Measurements from ENCODE around the gene TNNI3. TPM values are rescaled to one million over a fixed set of nuclear protein-coding genes. Genes with fewer than 3 reads are reported as not detected.

Gene TNNI3
- total and polyA plus RNA-seq, 9 of the 15 experiments (the other 6 are each of a cell fraction or from before 2014, with no cell fraction given) = 4.7 to 158 (median 42.0) TPM

DNA sequence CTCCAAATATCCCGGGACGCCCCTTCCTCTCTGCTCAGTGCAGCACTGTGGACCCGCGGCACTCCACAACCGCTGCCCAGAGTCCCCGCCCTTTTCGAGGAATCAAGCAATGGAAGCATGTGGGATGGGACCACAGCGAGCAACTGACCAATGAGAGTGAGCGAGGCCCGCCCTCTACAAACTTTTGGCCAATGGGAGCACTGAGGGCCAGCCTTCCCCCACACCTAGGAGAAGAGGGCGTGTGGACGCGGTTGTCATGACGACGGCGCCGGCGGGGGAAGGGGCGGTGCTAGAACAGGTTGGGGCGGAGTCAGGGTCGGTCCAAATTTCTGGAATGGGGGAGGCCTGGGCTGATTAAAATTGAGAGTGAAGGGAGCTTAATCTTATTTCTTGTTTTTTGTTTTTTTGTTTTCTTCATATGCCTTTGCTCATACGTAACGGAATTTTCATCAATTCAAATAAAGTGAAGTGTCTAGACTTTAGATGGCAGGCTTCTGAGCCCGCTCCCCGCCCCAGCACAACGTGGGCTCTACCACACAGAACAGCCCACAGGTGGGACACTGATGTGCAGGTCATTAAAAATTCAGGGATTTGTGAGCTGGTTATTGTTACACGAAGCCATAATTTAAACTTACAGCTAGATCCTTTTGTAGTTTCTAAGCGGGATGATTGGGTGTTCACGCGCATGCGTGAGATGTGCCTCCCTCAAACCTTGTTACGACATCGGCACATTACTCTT, 9.2 kb upstream of the TNNI3 start, which contains the start of gene DNAAF3 (continued):
- TF ChIP-seq FOXP1 (CRISPR knock-in tag; IDR thresholded peaks at IDR 0.05) (no peak), ZNF3 (CRISPR knock-in tag; IDR thresholded peaks at IDR 0.05) (no peak), ASH1L (IDR thresholded peaks at IDR 0.05; ENCODE audit: borderline replicate concordance, low read depth, partially characterized antibody) (peak; percentile 94), EP300 (IDR thresholded peaks at IDR 0.05; ENCODE audit: low read length) (no peak), MTF1 (CRISPR knock-in tag; IDR thresholded peaks at IDR 0.05; ENCODE audit: borderline replicate concordance) (no peak), SRSF9 (IDR thresholded peaks at IDR 0.05; ENCODE audit: borderline replicate concordance, low read depth, low read length) (no peak), KHSRP (IDR thresholded peaks at IDR 0.05) (no peak), TCF7 (IDR thresholded peaks at IDR 0.05; ENCODE audit: borderline replicate concordance) (no peak), CHCHD3 (CRISPR knock-in tag; IDR thresholded peaks at IDR 0.05) (no peak), ZSCAN29 (IDR thresholded peaks at IDR 0.05) (no peak), ZNF408 (CRISPR knock-in tag; IDR thresholded peaks at IDR 0.05; ENCODE audit: low read depth) (no peak)
- TF ChIP-seq, protein P1, sequence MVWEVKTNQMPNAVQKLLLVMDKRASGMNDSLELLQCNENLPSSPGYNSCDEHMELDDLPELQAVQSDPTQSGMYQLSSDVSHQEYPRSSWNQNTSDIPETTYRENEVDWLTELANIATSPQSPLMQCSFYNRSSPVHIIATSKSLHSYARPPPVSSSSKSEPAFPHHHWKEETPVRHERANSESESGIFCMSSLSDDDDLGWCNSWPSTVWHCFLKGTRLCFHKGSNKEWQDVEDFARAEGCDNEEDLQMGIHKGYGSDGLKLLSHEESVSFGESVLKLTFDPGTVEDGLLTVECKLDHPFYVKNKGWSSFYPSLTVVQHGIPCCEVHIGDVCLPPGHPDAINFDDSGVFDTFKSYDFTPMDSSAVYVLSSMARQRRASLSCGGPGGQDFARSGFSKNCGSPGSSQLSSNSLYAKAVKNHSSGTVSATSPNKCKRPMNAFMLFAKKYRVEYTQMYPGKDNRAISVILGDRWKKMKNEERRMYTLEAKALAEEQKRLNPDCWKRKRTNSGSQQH (CRISPR knock-in tag; IDR thresholded peaks at IDR 0.05) = 0 out of 2 replicates have a peak, but pooled peaks have one; percentile 34
